A673 (cell line): ENCODE data around the gene SERINC5. TPM values are rescaled to one million over a fixed set of nuclear protein-coding genes. Genes with fewer than 3 reads are reported as not detected.

Experiments used
- BruUV-seq: library from RNA; stranded (reverse); fragments of 400-500 nt; replicated peaks from 2 replicates; lab custom pipeline; 2021; lab: Mats Ljungman, UMichigan
- CTCF ChIA-PET: fragments of 300-600 bp; sonication (Branson Sonifier 250); formaldehyde crosslinking; loops from one replicate; lab custom pipeline; 2022; ENCODE audit warnings: antibody characterized with exemption; lab: Charles Lee
- POLR2A ChIA-PET: fragments of 300-600 bp; sonication (Branson Sonifier 250); formaldehyde crosslinking; loops from one replicate; lab custom pipeline; 2022; ENCODE audit warnings: antibody characterized with exemption; ENCODE audit not compliant: low non-redundant PET; lab: Charles Lee
- DNase-seq: peaks from one replicate; pipeline ENCODE4 v3.0.0-alpha.2; 2015; ENCODE audit warnings: low spot score
- H3K27ac ChIP-seq: fragments of 200-600 bp; sonication (generic); 2 replicates; pipeline ENCODE4 v1.5.1; 2016; ENCODE audit warnings: mixed run types, low read depth, mild to moderate bottlenecking, mixed read lengths, antibody characterized with exemption, low read length; ENCODE audit not compliant: poor library complexity, severe bottlenecking
- H3K27me3 ChIP-seq: fragments of 200-600 bp; sonication (generic); replicated peaks from 2 replicates; pipeline ENCODE4 v1.6.1; 2017; ENCODE audit warnings: mixed run types, low read depth, mild to moderate bottlenecking, mixed read lengths, antibody characterized with exemption, low read length; ENCODE audit not compliant: insufficient read depth, poor library complexity
- H3K36me3 ChIP-seq: fragments of 200-600 bp; sonication (generic); 2 replicates; pipeline ENCODE4 v1.6.1; 2016; ENCODE audit warnings: mixed run types, mild to moderate bottlenecking, mixed read lengths, antibody characterized with exemption, low read length; ENCODE audit not compliant: insufficient read depth, poor library complexity, severe bottlenecking
- H3K4me1 ChIP-seq: fragments of 200-600 bp; sonication (generic); 2 replicates; pipeline ENCODE4 v1.6.1; 2017; ENCODE audit warnings: mixed run types, mild to moderate bottlenecking, mixed read lengths, antibody characterized with exemption, low read length; ENCODE audit not compliant: insufficient read depth, poor library complexity, severe bottlenecking
- H3K4me3 ChIP-seq: fragments of 200-600 bp; sonication (generic); 2 replicates; pipeline ENCODE4 v1.5.1; 2016; ENCODE audit warnings: low read depth, mixed run types, mild to moderate bottlenecking, mixed read lengths, low read length; ENCODE audit not compliant: poor library complexity, severe bottlenecking
- H3K9me3 ChIP-seq: fragments of 200-600 bp; sonication (generic); 2 replicates; pipeline ENCODE4 v1.6.1; 2016; ENCODE audit warnings: mixed run types, low read depth, mild to moderate bottlenecking, mixed read lengths, antibody characterized with exemption, low read length; ENCODE audit not compliant: poor library complexity, severe bottlenecking
- CTCF ChIP-seq: fragments of 300-800, 200-600 bp; sonication (generic); conservative IDR thresholded peaks from 2 replicates; pipeline ENCODE4 v1.5.1; 2017; ENCODE audit warnings: low read depth, mild to moderate bottlenecking, antibody characterized with exemption, low read length, moderate library complexity, mixed read lengths
- EZH2 ChIP-seq: fragments of 200-600 bp; sonication (generic); IDR thresholded peaks from 2 replicates; pipeline ENCODE4 v1.6.1; 2017; ENCODE audit warnings: borderline replicate concordance, low read depth, mild to moderate bottlenecking, mixed read lengths, antibody characterized with exemption, low read length; ENCODE audit not compliant: poor library complexity, severe bottlenecking
- intact Hi-C: fragments of 100-400 bp; cut with micrococcal nuclease; formaldehyde crosslinking; loops from one replicate; pipeline ENCODE4 v1.10.0; 2022; ENCODE audit not compliant: unreplicated experiment
- total RNA-seq: library from RNA; stranded (reverse); gene quantifications from 2 replicates; pipeline ENCODE4 v1.2.3, GENCODE V29; 2021

The SERINC5 gene
- total RNA-seq, 1 experiment from 2014 or later, result 20.6 TPM

GRCh38 chr5:80208381-80208780, 47.5 kb downstream of the SERINC5 start:
- Histone ChIP-seq H3K9me3 (no peaks in the 10 kb centered on the region), H3K27ac (no peak overlapping the region), H3K4me1 (no peaks in the 10 kb centered on the region), H3K36me3 (no peaks in the 10 kb centered on the region), H3K4me3 (no peak overlapping the region), H3K27me3 (no peaks in the 10 kb centered on the region)
- TF ChIP-seq EZH2, result no peak
- TF ChIP-seq CTCF, result no peak
- intact Hi-C loops, result no loop called here
- no TSS peak for BruUV-seq
- DNase-seq, result no peak
- ChIA-PET POLR2A (no interaction called here), CTCF (interaction anchor here (0.5 to 0.7 kb wide), 2 partner anchors 14 to 23 kb away, joined by 5 to 7 read pairs; no protein-coding TSS in a partner anchor)

DNA sequence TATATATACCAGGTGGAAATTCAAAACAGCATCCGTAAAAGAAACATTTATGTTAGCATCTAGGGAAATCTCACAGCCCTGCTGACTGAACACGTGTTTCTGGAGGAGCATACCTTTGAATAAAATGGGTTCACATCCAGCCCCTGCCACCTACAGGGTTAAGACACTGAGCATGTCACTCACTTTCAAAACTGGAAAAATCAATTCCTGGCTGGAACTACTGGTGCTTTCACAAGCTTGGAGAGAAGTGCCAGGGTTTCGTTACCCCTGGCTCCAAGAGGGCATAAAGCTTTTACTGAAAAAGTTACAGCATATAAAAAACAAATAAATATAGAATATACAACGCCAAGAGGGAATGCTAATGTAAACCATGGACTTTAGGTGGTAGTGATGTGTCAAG, 48.0 kb downstream of the SERINC5 start:
- H3K4me3 ChIP-seq, result no peak overlapping the region
- no peak overlapping the region for H3K27ac ChIP-seq
- no peaks in the 10 kb centered on the region for H3K36me3 ChIP-seq
- ChIA-PET CTCF (interaction anchor here (0.7 kb wide), 1 partner anchor 23 kb away, joined by 7 read pairs; no protein-coding TSS in a partner anchor), POLR2A (no interaction called here)
- H3K4me1 ChIP-seq, result no peaks in the 10 kb centered on the region
- BruUV-seq, result no TSS peak
- intact Hi-C loops, result no loop called here
- no peak for DNase-seq
- no peaks in the 10 kb centered on the region for H3K27me3 ChIP-seq
- H3K9me3 ChIP-seq, result no peaks in the 10 kb centered on the region
- TF ChIP-seq CTCF (no peak), EZH2 (no peak)

DNA sequence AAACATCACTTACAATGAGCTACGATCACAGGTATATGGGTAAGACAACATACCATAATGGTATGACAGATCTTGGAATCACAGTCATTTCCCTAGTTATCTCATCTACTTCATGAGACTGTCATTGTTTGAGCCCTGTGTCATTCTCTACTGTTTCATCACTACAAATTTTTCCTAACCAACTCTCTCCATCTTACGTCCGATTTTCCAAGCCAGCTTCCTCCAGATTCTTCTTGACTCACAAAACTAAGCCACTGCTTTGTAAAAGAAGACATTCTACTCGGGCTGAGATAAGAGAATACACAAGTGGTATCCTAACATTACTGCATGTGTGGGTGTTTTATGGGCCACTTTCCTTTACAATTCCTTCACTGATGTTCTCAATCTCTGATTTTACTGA, 49.6 kb downstream of the SERINC5 start:
- Histone ChIP-seq H3K36me3 (no peaks in the 10 kb centered on the region), H3K27ac (no peak overlapping the region), H3K9me3 (no peaks in the 10 kb centered on the region), H3K4me3 (no peak overlapping the region), H3K4me1 (no peaks in the 10 kb centered on the region), H3K27me3 (no peaks in the 10 kb centered on the region)
- TF ChIP-seq CTCF (no peak), EZH2 (no peak)
- ChIA-PET CTCF (no interaction called here), POLR2A (no interaction called here)
- no TSS peak for BruUV-seq
- DNase-seq, result no peak
- intact Hi-C loops, result no loop called here
